ENCODE data around the gene MYOF. TPM values are rescaled to one million over a fixed set of nuclear protein-coding genes. Genes with fewer than 3 reads are reported as not detected.

Gene MYOF
- total and polyA plus RNA-seq, 10 of the 15 experiments (the other 5 are each of a cell fraction or from before 2014, with no cell fraction given) = 0.02 to 0.59 (median 0.17) TPM

DNA sequence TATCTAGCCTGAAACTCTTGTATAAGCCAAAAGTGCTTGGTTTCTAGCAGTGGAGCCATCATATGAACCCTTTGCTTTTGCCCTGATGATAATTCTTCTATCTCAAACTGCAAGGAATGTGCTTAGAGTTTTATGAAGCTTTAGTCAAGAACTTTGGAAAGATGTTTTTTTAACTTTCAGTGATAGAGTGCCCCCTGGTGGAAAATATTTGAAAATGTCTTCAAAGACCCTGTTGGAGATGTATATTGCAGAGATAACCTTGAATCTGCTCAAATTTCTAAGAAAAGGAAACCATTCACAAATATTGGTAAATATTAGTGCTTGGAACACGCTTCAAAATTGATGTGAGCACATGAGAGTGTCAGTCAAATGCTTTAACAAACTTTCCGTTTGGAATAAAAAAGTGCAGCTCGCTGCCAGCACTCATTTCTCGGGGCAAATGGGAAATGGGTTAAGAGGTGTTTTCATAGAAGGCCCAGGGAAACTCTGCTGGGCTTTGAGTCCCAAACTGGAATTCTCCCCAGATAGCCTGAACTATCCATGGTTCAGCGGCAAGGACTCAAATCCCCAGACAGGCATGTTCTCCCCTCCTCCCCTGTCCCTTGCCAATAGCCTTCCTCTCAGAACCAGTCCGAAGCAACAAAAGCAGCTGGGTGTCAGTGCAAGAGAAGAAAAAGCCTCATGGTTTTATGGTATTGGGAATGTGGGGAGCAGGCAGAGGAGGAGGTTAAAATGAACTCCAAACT, 129.3 kb downstream of the MYOF start:
- Histone ChIP-seq H3K79me2 (ENCODE audit: control insufficient read depth, insufficient read depth, low read length) (no peaks in the 10 kb centered on the region), H3K9ac (ENCODE audit: control insufficient read depth, insufficient read depth, low read length) (no peak overlapping the region), H3K36me3 (ENCODE audit: control insufficient read depth in 2 of 2, insufficient read depth in 2 of 2, low read length in 1 of 2) (no peaks in the 10 kb centered on the region), H4K20me1 (ENCODE audit: control insufficient read depth, insufficient read depth) (no peaks in the 10 kb centered on the region; the same call in 1 of the 2 replicates), H2AFZ (ENCODE audit: control insufficient read depth, low read depth, low read length) (no peak overlapping the region), H3K4me2 (ENCODE audit: control insufficient read depth, insufficient read depth) (no peak overlapping the region), H3K27me3 (replicated peaks in 1 of 2; ENCODE audit: control insufficient read depth in 2 of 2, insufficient read depth in 2 of 2, low read length in 1 of 2) (peaks cover 1 to 4% of the 10 kb centered on the region in 2 experiments; a peak in 2 of 4 replicates), H3K27ac (ENCODE audit: control insufficient read depth, insufficient read depth) (no peak overlapping the region), H3K4me1 (ENCODE audit: control insufficient read depth, insufficient read depth, low read length) (peaks cover 8% of the 10 kb centered on the region), H3K9me3 (replicated peaks; ENCODE audit: control insufficient read depth, insufficient read depth, low read length) (no peaks in the 10 kb centered on the region), H3K4me3 (no peak overlapping the region)
- in situ Hi-C loops (cut with MboI) = loop anchor here (5.0 kb wide), 1 partner anchor 271 kb away; no protein-coding TSS in a partner anchor
- ChIA-PET RAD21 (ENCODE audit: unreplicated experiment) (interaction anchor here (0.6 to 2.4 kb wide), 9 partner anchors 61 to 467 kb away, joined by 3 to 10 read pairs (median 4); partner anchors contain the start of gene MYOF), POLR2A (no interaction called here), CTCF (interaction anchor here (0.6 to 6.0 kb wide), 28 partner anchors 10 to 510 kb away, joined by 3 to 44 read pairs (median 4); partner anchors contain the start of gene MYOF), SMC1A (ENCODE audit: uncharacterized antibody, unreplicated experiment) (interaction anchor here (0.8 to 2.0 kb wide), 8 partner anchors 28 to 468 kb away, joined by 3 to 14 read pairs (median 6); partner anchors contain the start of gene MYOF)
- FAIRE-seq = peak; percentile 90
- no TSS peak for BruUV-seq (replicated peaks)
- ATAC-seq = peak; percentile 45; the same call in 1 of the 3 replicates
- DNase-seq (ENCODE audit: low read depth, low spot score) = no peak
- TF ChIP-seq RAD21 (IDR thresholded peaks at IDR 0.05; ENCODE audit: insufficient read depth, low read depth, low read length) = peak; percentile 74
- TF ChIP-seq RAD51 (IDR thresholded peaks at IDR 0.05) = no peak
- TF ChIP-seq, protein P1, sequence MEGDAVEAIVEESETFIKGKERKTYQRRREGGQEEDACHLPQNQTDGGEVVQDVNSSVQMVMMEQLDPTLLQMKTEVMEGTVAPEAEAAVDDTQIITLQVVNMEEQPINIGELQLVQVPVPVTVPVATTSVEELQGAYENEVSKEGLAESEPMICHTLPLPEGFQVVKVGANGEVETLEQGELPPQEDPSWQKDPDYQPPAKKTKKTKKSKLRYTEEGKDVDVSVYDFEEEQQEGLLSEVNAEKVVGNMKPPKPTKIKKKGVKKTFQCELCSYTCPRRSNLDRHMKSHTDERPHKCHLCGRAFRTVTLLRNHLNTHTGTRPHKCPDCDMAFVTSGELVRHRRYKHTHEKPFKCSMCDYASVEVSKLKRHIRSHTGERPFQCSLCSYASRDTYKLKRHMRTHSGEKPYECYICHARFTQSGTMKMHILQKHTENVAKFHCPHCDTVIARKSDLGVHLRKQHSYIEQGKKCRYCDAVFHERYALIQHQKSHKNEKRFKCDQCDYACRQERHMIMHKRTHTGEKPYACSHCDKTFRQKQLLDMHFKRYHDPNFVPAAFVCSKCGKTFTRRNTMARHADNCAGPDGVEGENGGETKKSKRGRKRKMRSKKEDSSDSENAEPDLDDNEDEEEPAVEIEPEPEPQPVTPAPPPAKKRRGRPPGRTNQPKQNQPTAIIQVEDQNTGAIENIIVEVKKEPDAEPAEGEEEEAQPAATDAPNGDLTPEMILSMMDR (IDR thresholded peaks at IDR 0.05 in 2 of 3, conservative IDR thresholded peaks at IDR 0.05 in 1 of 3; ENCODE audit: control insufficient read depth in 2 of 3, extremely low read depth in 1 of 3, insufficient read depth in 1 of 3, low read depth in 3 of 3, low read length in 3 of 3) = peak; percentile 38 to 57 (median 46); a peak in 4 of 6 replicates
- TF ChIP-seq SMC3 (IDR thresholded peaks at IDR 0.05; ENCODE audit: borderline replicate concordance, low read length) = peak; percentile 74; the same call in 1 of the 2 replicates
- 0 out of 2 replicates have a peak, but pooled peaks have one; percentile 26 for TF ChIP-seq RB1 (IDR thresholded peaks at IDR 0.05; ENCODE audit: borderline replicate concordance)
- intact Hi-C loops (cut with micrococcal nuclease; ENCODE audit: unreplicated experiment) = loop anchor here (1.0 to 5.0 kb wide), 6 partner anchors 66 to 466 kb away; no protein-coding TSS in a partner anchor
- WGBS (ENCODE audit: insufficient coverage, insufficient replicate concordance, low lambda C conversion rate, missing lambda C conversion rate) = 41% methylated on average over 6 of the region's 6 CpGs

Measured in GM12878 (cell line).